ENCODE data around the gene CDH4. TPM values are rescaled to one million over a fixed set of nuclear protein-coding genes. Genes with fewer than 3 reads are reported as not detected.

Gene CDH4
- total RNA-seq, 2 donors from 2014 or later: 0.29 to 0.45 TPM

DNA sequence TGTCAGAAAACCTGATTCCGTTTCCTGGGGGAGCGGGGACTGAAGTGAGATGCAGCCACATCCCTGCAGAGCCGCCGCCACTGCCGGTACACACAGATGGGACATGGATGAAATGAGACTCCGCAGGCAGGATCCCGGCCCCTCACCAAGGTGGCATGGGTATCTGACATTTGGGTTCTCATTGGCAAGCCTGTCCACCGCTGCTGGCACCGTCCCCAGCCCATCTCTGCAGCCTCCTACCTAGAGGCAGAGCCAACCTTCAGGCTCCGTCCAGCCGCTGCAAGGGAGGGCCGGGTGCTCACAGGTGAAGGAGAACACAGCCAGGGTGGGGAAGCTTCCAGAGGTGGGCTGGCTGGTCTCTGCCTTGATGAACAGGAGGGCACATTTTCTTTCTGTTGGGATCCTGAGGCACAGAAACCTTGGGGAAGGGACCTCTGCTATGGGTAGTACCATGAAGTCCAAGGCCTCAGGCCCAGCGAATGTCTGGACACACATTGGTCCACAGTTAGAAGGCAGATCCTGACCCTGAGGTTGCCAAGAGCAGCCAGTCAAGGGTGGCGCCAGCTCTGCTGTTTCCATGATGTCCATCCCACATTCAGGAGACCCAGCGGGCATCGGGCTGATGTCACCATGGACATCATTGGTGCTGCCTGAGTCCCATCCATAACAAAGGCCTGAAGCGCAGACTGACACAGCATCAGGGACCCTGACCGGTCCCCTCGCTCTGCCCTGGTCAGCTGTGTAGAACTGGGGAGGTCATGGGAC lies 636.2 kb downstream of the CDH4 start:
- no peak overlapping the region for H3K27ac Mint-ChIP-seq
- H3K4me1 Mint-ChIP-seq: peaks cover 6% of the 10 kb centered on the region
- no peak overlapping the region for H3K4me3 Mint-ChIP-seq
- ATAC-seq (replicated peaks): no peak
- H3K36me3 Mint-ChIP-seq (ENCODE audit: low read depth): no peaks in the 10 kb centered on the region
- peaks cover 7% of the 10 kb centered on the region for H3K9me3 Mint-ChIP-seq
- peaks cover 16% of the 10 kb centered on the region for H3K27me3 Mint-ChIP-seq

DNA sequence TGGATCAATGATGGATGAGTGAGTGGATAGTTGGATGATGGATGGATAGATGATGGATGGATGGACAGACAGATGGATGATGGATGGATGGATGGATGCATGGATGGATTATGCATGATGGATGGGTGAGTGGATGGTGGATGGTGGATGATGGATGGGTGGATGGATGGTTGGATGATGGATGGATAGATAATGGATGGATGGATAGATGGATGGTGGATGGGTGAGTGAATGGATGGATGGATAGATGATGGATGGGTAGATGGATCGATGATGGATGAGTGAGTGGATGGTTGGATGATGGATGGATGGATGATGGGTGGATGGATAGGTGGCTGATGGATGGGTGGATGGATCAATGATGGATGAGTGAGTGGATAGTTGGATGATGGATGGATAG lies 637.6 kb downstream of the CDH4 start:
- Mint-ChIP-seq H3K27me3 (peaks cover 16% of the 10 kb centered on the region), H3K4me1 (peaks cover 6% of the 10 kb centered on the region), H3K9me3 (peaks cover 7% of the 10 kb centered on the region), H3K27ac (no peak overlapping the region), H3K4me3 (no peak overlapping the region), H3K36me3 (ENCODE audit: low read depth) (no peaks in the 10 kb centered on the region)
- no peak for ATAC-seq (replicated peaks)

GRCh38 chr20:61890210-61890609 lies 638.1 kb downstream of the CDH4 start:
- no peaks in the 10 kb centered on the region for H3K36me3 Mint-ChIP-seq (ENCODE audit: low read depth)
- no peak overlapping the region for H3K27ac Mint-ChIP-seq
- ATAC-seq (replicated peaks): no peak
- H3K27me3 Mint-ChIP-seq: peaks cover 16% of the 10 kb centered on the region
- H3K9me3 Mint-ChIP-seq: peaks cover 7% of the 10 kb centered on the region
- H3K4me1 Mint-ChIP-seq: peaks cover 6% of the 10 kb centered on the region
- no peak overlapping the region for H3K4me3 Mint-ChIP-seq

DNA sequence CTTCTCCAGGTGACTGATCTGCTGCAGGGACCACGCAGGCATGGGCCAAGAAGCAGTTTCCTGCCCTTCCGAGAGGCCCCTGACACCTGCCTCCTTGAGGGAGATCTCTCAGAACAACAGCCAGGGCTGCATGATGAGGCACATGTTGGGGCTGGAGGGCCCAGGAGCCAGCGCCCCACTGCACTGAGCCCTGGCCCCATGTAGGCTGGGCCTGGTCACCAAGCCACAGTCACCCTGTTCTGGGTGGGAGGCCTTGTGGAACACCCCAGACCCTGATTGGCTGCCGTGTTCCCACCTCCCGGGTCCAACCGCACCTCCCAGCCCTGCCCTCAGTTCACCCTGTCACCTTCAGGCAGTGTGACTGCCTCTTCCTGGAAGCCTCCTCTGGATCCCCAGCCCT lies 639.4 kb downstream of the CDH4 start:
- Mint-ChIP-seq H3K4me3 (no peak overlapping the region), H3K27me3 (peaks cover 16% of the 10 kb centered on the region), H3K36me3 (ENCODE audit: low read depth) (no peaks in the 10 kb centered on the region), H3K4me1 (peaks cover 6% of the 10 kb centered on the region), H3K27ac (no peak overlapping the region), H3K9me3 (peaks cover 7% of the 10 kb centered on the region)
- no peak for ATAC-seq (replicated peaks)

GRCh38 chr20:61891916-61892649 lies 640.0 kb downstream of the CDH4 start:
- peaks cover 6% of the 10 kb centered on the region for H3K4me1 Mint-ChIP-seq
- H3K4me3 Mint-ChIP-seq: no peak overlapping the region
- H3K36me3 Mint-ChIP-seq (ENCODE audit: low read depth): no peaks in the 10 kb centered on the region
- H3K27me3 Mint-ChIP-seq: peaks cover 16% of the 10 kb centered on the region
- ATAC-seq (replicated peaks): no peak
- no peak overlapping the region for H3K27ac Mint-ChIP-seq
- peaks cover 7% of the 10 kb centered on the region for H3K9me3 Mint-ChIP-seq

DNA sequence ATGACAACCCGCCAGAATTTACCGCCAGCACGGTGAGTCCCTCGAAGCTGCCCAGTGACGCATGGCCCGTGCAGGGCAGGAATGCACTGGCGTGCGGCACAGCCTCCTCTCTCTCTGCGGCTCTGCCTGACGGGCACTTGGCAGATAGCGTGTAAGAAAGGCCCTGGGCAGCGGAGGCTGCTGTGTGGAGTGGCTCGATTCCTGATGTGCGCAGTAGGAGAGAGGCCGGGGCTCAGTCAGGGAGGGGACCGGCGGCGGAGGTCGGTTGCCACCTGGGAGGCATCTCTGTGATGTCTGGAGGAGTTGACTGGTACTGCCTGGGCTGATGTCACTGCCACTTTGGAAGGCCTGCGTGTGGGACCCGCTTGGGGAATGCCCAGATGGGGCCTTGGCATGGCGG lies 643.0 kb downstream of the CDH4 start:
- Mint-ChIP-seq H3K4me3 (no peak overlapping the region), H3K27me3 (peaks cover 4% of the 10 kb centered on the region), H3K4me1 (peaks cover 3% of the 10 kb centered on the region), H3K27ac (no peak overlapping the region), H3K36me3 (ENCODE audit: low read depth) (no peaks in the 10 kb centered on the region), H3K9me3 (peaks cover 3% of the 10 kb centered on the region)
- ATAC-seq (replicated peaks): no peak

GRCh38 chr20:61895686-61896057 lies 643.6 kb downstream of the CDH4 start:
- H3K4me3 Mint-ChIP-seq: no peak overlapping the region
- no peak overlapping the region for H3K27ac Mint-ChIP-seq
- no peaks in the 10 kb centered on the region for H3K27me3 Mint-ChIP-seq
- H3K9me3 Mint-ChIP-seq: no peaks in the 10 kb centered on the region
- no peak for ATAC-seq (replicated peaks)
- H3K36me3 Mint-ChIP-seq (ENCODE audit: low read depth): no peaks in the 10 kb centered on the region
- H3K4me1 Mint-ChIP-seq: no peaks in the 10 kb centered on the region

- Mint-ChIP-seq H3K27me3 (no peaks in the 10 kb centered on the region), H3K4me3 (no peak overlapping the region), H3K36me3 (ENCODE audit: low read depth) (no peaks in the 10 kb centered on the region), H3K4me1 (no peaks in the 10 kb centered on the region), H3K9me3 (no peaks in the 10 kb centered on the region), H3K27ac (no peak overlapping the region)
- ATAC-seq (replicated peaks): no peak
These were observed 644.2 kb downstream of the CDH4 start for GRCh38 chr20:61896058-61896961.

DNA sequence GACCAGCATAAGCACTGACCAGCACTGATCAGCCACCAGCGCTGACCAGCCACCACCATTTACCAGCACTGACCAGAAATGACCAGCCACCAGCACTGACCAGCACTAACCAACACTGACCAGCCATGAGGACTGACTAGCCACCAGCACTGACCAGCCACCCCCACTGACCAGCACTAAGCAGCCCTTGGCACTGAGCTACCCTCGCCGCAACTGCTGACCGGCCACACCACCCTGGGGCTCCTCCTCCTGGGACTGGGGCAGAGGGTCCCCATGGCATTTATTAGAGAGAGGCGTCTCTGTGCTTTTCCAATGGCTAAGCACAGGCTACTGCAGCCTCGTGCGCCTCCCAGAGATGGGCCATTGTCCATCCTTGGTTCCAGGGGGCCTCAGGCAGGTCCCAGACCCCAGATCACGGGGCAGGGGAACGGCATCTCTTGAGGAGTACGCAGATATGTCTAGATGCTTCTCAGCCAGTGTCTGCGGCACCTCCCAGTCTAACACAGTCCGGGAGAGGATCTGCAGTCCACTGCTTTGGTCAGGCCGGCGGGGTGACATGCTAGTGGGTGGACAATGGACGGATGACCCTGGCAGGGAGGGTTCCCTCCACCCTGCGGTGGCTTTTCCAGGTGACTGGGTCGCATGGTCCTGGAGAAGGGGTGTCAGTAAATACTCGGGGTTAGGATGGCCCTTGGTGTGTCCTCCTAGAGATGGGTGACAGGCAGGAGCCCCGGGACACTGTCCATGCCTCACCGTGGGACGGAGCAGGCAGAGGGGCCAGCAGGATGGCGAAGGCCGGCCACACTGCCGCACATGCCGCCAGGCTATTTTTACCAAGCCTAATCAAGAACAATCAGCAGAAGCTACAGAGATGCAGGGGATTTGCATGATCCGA lies 645.6 kb downstream of the CDH4 start:
- Mint-ChIP-seq H3K27ac (no peak overlapping the region), H3K9me3 (no peaks in the 10 kb centered on the region), H3K27me3 (peaks cover 3% of the 10 kb centered on the region), H3K4me1 (no peaks in the 10 kb centered on the region), H3K4me3 (no peak overlapping the region), H3K36me3 (ENCODE audit: low read depth) (no peaks in the 10 kb centered on the region)
- no peak for ATAC-seq (replicated peaks)

- H3K4me1 Mint-ChIP-seq: no peaks in the 10 kb centered on the region
- ATAC-seq (replicated peaks): no peak
- H3K9me3 Mint-ChIP-seq: no peaks in the 10 kb centered on the region
- no peak overlapping the region for H3K4me3 Mint-ChIP-seq
- peaks cover 3% of the 10 kb centered on the region for H3K27me3 Mint-ChIP-seq
- H3K36me3 Mint-ChIP-seq (ENCODE audit: low read depth): no peaks in the 10 kb centered on the region
- H3K27ac Mint-ChIP-seq: no peak overlapping the region
These were observed 646.3 kb downstream of the CDH4 start for GRCh38 chr20:61898405-61898804.

DNA sequence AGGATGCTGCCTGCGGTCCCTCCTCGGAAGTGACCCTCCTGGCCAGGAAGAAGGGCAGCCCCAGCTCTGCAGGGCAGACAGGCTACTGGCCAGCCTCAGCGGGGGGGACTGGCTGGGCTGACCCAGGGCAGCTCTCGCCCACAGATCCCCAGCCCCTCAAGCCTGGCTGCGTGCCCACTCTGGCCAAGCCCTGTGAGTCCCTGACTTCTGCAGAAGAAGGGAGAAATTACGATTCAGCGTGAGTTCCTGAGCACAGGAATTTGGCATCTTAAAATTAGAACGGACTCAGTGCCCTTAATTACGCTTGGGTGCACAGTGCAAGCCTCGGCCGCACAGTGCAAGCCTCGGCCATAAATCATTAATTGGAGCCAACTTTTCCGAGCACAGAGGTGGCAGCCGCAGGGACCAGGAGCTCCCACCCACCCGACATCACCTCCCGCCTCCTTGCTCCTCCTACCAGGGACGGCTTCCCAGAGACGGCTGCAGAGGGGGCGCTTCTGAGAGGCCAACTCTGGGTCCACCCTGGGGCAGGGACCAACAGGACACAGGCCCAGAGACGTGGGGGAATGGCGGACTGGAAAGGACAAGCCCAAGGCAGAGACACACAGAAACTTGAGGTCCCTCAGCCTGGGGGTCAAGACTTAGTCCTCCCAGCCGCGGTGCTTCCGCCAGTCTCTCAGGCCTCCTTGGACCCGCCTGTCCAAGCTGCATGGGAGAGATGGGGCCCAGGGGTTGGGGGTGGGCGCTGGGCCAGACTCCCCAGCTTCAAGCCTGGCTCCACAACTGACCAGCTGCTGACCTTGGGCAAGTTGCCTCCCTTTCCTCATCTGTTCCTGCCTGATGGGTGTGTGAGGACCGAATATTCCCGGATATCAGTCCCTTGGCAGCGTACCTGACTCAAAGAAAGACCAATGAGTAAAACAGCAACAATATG lies 648.2 kb downstream of the CDH4 start:
- Mint-ChIP-seq H3K4me1 (no peaks in the 10 kb centered on the region), H3K27ac (no peak overlapping the region), H3K36me3 (ENCODE audit: low read depth) (no peaks in the 10 kb centered on the region), H3K4me3 (no peak overlapping the region), H3K9me3 (no peaks in the 10 kb centered on the region), H3K27me3 (peaks cover 3% of the 10 kb centered on the region)
- ATAC-seq (replicated peaks): no peak

- Mint-ChIP-seq H3K9me3 (no peaks in the 10 kb centered on the region), H3K27me3 (peaks cover 3% of the 10 kb centered on the region), H3K4me3 (no peak overlapping the region), H3K36me3 (ENCODE audit: low read depth) (no peaks in the 10 kb centered on the region), H3K4me1 (no peaks in the 10 kb centered on the region), H3K27ac (no peak overlapping the region)
- ATAC-seq (replicated peaks): no peak
These were observed 648.9 kb downstream of the CDH4 start for GRCh38 chr20:61900945-61901293.
